HepG2 (cell line): ENCODE results near the gene LGALS14. TPM values are rescaled to one million over a fixed set of nuclear protein-coding genes. Genes with fewer than 3 reads are reported as not detected.

Source experiments
- ATAC-seq: fragments of 200-7000 bp; cut with Tn5 transposase; 3 replicates; pipeline ENCODE4 v1.9.1; 2020; ENCODE audit warnings: mild to moderate bottlenecking, moderate library complexity
- BruUV-seq: library from RNA; stranded (reverse); fragments of 400-500 nt; replicated peaks from 2 replicates; lab custom pipeline; 2021; lab: Mats Ljungman, UMichigan
- CTCF ChIA-PET: fragments of 300-600 bp; formaldehyde crosslinking; extraction: SDS; loops from one replicate; lab custom pipeline; 2021; ENCODE audit warnings: low total read pairs, inconsistent platforms, low intra/inter-chr PET ratio; lab: Yijun Ruan, JAX
- POLR2A ChIA-PET: fragments of 350-600 bp; sonication (Branson Sonifier 250); formaldehyde crosslinking; loops from one replicate; lab custom pipeline; 2020; ENCODE audit warnings: antibody characterized with exemption, inconsistent platforms; lab: Yijun Ruan, JAX
- DNase-seq: peaks from one replicate; pipeline ENCODE4 v3.0.0-alpha.2; 2015; ENCODE audit warnings: low spot score
- FAIRE-seq: peaks from 3 replicates; lab custom pipeline; 2011; peaks lifted over from hg19 to GRCh38; lab: Jason Lieb, UNC
- H2AFZ ChIP-seq: one replicate; pipeline ENCODE4 v1.6.1; 2011; ENCODE audit warnings: low read length, inconsistent platforms
- H3K27ac ChIP-seq: fragments of 300-600 bp; 3 replicates; pipeline ENCODE4 v1.8.0; 2011; ENCODE audit warnings: mixed run types, mild to moderate bottlenecking, mixed read lengths, low read length, inconsistent platforms; ENCODE audit not compliant: insufficient read depth; ENCODE audit errors: extremely low read length
- H3K27me3 ChIP-seq, 2 experiments: fragments of 200-600 bp in 1 of 2; 2 replicates in 1 of 2; 3 replicates in 1 of 2; pipeline versions ENCODE4 v1.6.0 to v1.8.0; 2011; ENCODE audit warnings: low read length in 2 of 2, mild to moderate bottlenecking in 2 of 2, moderate library complexity in 2 of 2, inconsistent platforms in 1 of 2; ENCODE audit not compliant: insufficient read depth in 2 of 2, control insufficient read depth in 1 of 2
- H3K36me3 ChIP-seq, 2 experiments: fragments of 200-600 bp in 1 of 2; replicated peaks in 1 of 2; 2 replicates in 1 of 2; 3 replicates in 1 of 2; pipeline versions ENCODE4 v1.5.1 to v1.8.0; 2011; ENCODE audit warnings: low read length in 2 of 2, inconsistent platforms in 1 of 2; ENCODE audit not compliant: insufficient read depth in 2 of 2, control insufficient read depth in 1 of 2
- H3K4me1 ChIP-seq: 2 replicates; pipeline ENCODE4 v1.5.1; 2012; ENCODE audit warnings: low read length, inconsistent platforms; ENCODE audit not compliant: insufficient read depth
- H3K4me2 ChIP-seq: 2 replicates; pipeline ENCODE4 v1.6.0; 2011; ENCODE audit warnings: low read depth, low read length, inconsistent platforms
- H3K4me3 ChIP-seq, 3 experiments: fragments of 200-600 bp in 1 of 3; sonication (generic), shearing (Covaris generic) in 1 of 3; replicated peaks in 1 of 3; 2 replicates each; pipeline ENCODE4 v1.5.1; 2011 to 2016; ENCODE audit warnings: low read length in 3 of 3, inconsistent platforms in 2 of 3, low read depth in 2 of 3, mild to moderate bottlenecking in 2 of 3, control low read depth in 1 of 3, mixed read lengths in 1 of 3; ENCODE audit not compliant: insufficient read depth in 1 of 3
- H3K79me2 ChIP-seq: one replicate; pipeline ENCODE4 v1.6.1; 2011; ENCODE audit warnings: low read length, inconsistent platforms; ENCODE audit not compliant: insufficient read depth
- H3K9ac ChIP-seq: 2 replicates; pipeline ENCODE4 v1.6.0; 2011; ENCODE audit warnings: mild to moderate bottlenecking, low read depth, low read length, inconsistent platforms; ENCODE audit not compliant: insufficient read depth
- H3K9me3 ChIP-seq: 2 replicates; pipeline ENCODE4 v1.5.1; 2012; ENCODE audit warnings: mild to moderate bottlenecking, low read length
- H4K20me1 ChIP-seq: 2 replicates; pipeline ENCODE4 v1.6.0; 2011; ENCODE audit warnings: inconsistent platforms, mild to moderate bottlenecking, low read length, moderate library complexity; ENCODE audit not compliant: insufficient read depth
- HCFC1 ChIP-seq: fragments of 150-350 bp; IDR thresholded peaks from 2 replicates; pipeline ENCODE4 v1.6.1; 2014; ENCODE audit warnings: low read depth, low read length
- PAF1 ChIP-seq: IDR thresholded peaks from 2 replicates; pipeline ENCODE4 v1.6.1; 2016; ENCODE audit warnings: missing genetic modification reagents, missing compliant biosample characterization
- RORA ChIP-seq: sonication (generic); formaldehyde crosslinking; IDR thresholded peaks from 2 replicates; pipeline ENCODE4 v1.5.0; 2020; ENCODE audit warnings: mild to moderate bottlenecking, missing genetic modification reagents, moderate library complexity
- SUZ12 ChIP-seq: fragments of 150-350 bp; IDR thresholded peaks from 2 replicates; pipeline ENCODE4 v1.6.1; 2014; ENCODE audit warnings: low read depth, low read length
- ZFYVE20 ChIP-seq: sonication (generic); formaldehyde crosslinking; IDR thresholded peaks from 2 replicates; pipeline ENCODE4 v1.8.0; 2023; ENCODE audit warnings: low read depth, mild to moderate bottlenecking, moderate library complexity, missing genetic modification reagents, borderline replicate concordance
- in situ Hi-C: cut with HindIII; loops from 2 replicates; pipeline ENCODE4 v1.10.0; 2017; ENCODE audit warnings: low pct_unique_long_range_greater_than_20kb; ENCODE audit not compliant: extremely low pct_ligation_motif_present
- intact Hi-C: fragments of 100-400 bp; cut with micrococcal nuclease; formaldehyde crosslinking; loops from one replicate; pipeline ENCODE4 v1.10.0; 2022; ENCODE audit not compliant: unreplicated experiment
- polyA plus RNA-seq, 8 experiments: library from polyadenylated mRNA; depleted of rRNA in 3 of 8; stranded (reverse) in 7 of 8; unstranded in 1 of 8; fragments of >200 nt; fragmentation: Illumina TruSeq in 4 of 8; extraction: Trizol in 4 of 8; gene quantifications; 2 replicates each; pipeline versions ENCODE4 v1.2.1 to v1.2.3, GENCODE V29; 2011 to 2016; ENCODE audit warnings: low read depth in 4 of 8, missing spikeins in 1 of 8, mixed read lengths in 1 of 8; ENCODE audit not compliant: insufficient read depth in 1 of 8
- total RNA-seq, 5 experiments: library from RNA; depleted of rRNA; stranded (reverse); fragments of >200 nt; fragmentation: Illumina TruSeq; extraction: Trizol; gene quantifications; 2 replicates each; pipeline ENCODE4 v1.2.3, GENCODE V29; 2016; ENCODE audit warnings: low read depth in 1 of 5
- TF ChIP-seq, protein P1 (sequence below), 2 experiments: sonication (generic) in 1 of 2; formaldehyde crosslinking in 1 of 2; IDR thresholded peaks; 2 replicates each; pipeline versions ENCODE4 v1.4.0 to v1.6.1; 2016 to 2020; ENCODE audit warnings: borderline replicate concordance in 1 of 2, low read depth in 1 of 2, mild to moderate bottlenecking in 1 of 2, missing genetic modification reagents in 1 of 2
- TF ChIP-seq, protein P2 (sequence below): sonication (generic); formaldehyde crosslinking; IDR thresholded peaks from 2 replicates; pipeline ENCODE4 v1.4.0; 2020; ENCODE audit warnings: missing genetic modification reagents

Gene LGALS14
- total and polyA plus RNA-seq, 2 of the 13 experiments (the other 11 are each of a cell fraction or from before 2014, with no cell fraction given): not detected

- H3K4me1 ChIP-seq: no peaks in the 10 kb centered on the region
- no peak for ATAC-seq
- CTCF ChIA-PET: no interaction called here
- BruUV-seq: no TSS peak
- in situ Hi-C loops: no loop called here
- peaks cover 0 to 7% of the 10 kb centered on the region in 2 experiments; a peak in 1 of 5 replicates for H3K27me3 ChIP-seq
- TF ChIP-seq, protein P1, sequence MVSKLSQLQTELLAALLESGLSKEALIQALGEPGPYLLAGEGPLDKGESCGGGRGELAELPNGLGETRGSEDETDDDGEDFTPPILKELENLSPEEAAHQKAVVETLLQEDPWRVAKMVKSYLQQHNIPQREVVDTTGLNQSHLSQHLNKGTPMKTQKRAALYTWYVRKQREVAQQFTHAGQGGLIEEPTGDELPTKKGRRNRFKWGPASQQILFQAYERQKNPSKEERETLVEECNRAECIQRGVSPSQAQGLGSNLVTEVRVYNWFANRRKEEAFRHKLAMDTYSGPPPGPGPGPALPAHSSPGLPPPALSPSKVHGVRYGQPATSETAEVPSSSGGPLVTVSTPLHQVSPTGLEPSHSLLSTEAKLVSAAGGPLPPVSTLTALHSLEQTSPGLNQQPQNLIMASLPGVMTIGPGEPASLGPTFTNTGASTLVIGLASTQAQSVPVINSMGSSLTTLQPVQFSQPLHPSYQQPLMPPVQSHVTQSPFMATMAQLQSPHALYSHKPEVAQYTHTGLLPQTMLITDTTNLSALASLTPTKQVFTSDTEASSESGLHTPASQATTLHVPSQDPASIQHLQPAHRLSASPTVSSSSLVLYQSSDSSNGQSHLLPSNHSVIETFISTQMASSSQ (IDR thresholded peaks at IDR 0.05; ENCODE audit: low read depth): no peak
- TF ChIP-seq, protein P1 (CRISPR knock-in tag; IDR thresholded peaks at IDR 0.05; ENCODE audit: borderline replicate concordance): no peak
- TF ChIP-seq HCFC1: no peak
- TF ChIP-seq PAF1 (CRISPR knock-in tag): no peak
- no peak for TF ChIP-seq RORA
- no peak for TF ChIP-seq ZFYVE20 (CRISPR knock-in tag)
- TF ChIP-seq SUZ12: no peak
- TF ChIP-seq, protein P2, sequence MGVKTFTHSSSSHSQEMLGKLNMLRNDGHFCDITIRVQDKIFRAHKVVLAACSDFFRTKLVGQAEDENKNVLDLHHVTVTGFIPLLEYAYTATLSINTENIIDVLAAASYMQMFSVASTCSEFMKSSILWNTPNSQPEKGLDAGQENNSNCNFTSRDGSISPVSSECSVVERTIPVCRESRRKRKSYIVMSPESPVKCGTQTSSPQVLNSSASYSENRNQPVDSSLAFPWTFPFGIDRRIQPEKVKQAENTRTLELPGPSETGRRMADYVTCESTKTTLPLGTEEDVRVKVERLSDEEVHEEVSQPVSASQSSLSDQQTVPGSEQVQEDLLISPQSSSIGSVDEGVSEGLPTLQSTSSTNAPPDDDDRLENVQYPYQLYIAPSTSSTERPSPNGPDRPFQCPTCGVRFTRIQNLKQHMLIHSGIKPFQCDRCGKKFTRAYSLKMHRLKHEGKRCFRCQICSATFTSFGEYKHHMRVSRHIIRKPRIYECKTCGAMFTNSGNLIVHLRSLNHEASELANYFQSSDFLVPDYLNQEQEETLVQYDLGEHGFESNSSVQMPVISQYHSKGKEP (CRISPR knock-in tag): no peak
- H3K9ac ChIP-seq: no peak overlapping the region
- no peak overlapping the region for H3K4me3 ChIP-seq
- no peak overlapping the region for H3K4me2 ChIP-seq
- no peak overlapping the region for H3K27ac ChIP-seq
- DNase-seq: no peak
- FAIRE-seq: no peak
- no peaks in the 10 kb centered on the region for H3K36me3 ChIP-seq
- H3K79me2 ChIP-seq: no peaks in the 10 kb centered on the region
- intact Hi-C loops: no loop called here
- H3K9me3 ChIP-seq: no peaks in the 10 kb centered on the region
- H4K20me1 ChIP-seq: no peaks in the 10 kb centered on the region
- POLR2A ChIA-PET: no interaction called here
- no peak overlapping the region for H2AFZ ChIP-seq
Observed at GRCh38 chr19:39752390-39752789, 48.1 kb downstream of the LGALS14 start.
